GM19395 (cell line): ENCODE data around the gene HPS1.

Source experiments
- ATAC-seq: cut with Tn5 transposase; IDR thresholded peaks from one replicate; pipeline ENCODE4 v1.9.1; 2021; ENCODE audit warnings: mild to moderate bottlenecking, moderate library complexity; ENCODE audit not compliant: unreplicated experiment

HPS1 gene

GRCh38 chr10:98370831-98371820 lies 75.6 kb downstream of the HPS1 start:
- ATAC-seq, result no peak

DNA sequence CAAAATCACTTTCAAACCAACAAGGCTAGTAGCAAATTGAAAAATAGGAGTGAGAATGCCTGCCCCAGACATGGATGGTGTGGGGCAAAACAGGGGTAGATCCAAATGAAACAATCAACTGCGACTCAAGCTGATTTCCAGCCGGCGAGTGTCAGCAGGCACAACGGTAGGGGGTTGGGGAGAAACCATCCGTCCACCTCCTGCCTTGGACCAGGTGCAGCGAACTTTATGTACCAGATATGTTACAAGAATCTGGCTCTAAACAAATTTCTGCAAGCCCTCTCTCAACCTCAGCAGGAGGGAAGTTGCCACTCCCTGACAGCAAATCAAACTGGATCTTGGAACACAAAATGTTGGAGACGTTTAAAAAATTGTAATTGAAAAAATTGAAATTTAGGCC lies 76.9 kb downstream of the HPS1 start:
- ATAC-seq, result no peak

- no peak for ATAC-seq
Observed at GRCh38 chr10:98368644-98369043, 78.1 kb downstream of the HPS1 start.

GRCh38 chr10:98367604-98368451 lies 78.9 kb downstream of the HPS1 start:
- ATAC-seq, result no peak
